ENCODE measurements around the gene DGUOK. TPM values are rescaled to one million over a fixed set of nuclear protein-coding genes. Genes with fewer than 3 reads are reported as not detected.

The DGUOK gene
- total RNA-seq, 1 experiment from 2014 or later = 78.7 TPM

DNA sequence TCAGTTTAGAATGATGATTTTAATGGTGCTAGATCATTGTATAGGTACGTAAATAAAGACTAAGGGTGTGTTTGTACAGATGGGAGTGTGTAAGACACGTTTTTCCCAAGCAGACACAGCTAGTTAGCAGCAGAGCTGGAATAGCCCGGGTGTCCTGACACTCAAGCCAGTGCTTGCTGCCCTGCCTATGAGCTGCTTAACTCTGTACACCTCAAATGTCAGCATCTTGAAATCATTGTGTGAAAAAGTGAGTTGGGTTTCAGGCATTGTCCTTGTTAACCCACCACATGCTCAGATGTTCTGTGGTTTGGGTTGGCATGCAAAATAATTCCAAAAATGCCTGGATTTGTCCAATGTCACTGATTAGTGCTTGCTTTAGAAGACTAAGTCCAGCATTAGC is 45.0 kb downstream of the DGUOK start:
- no peaks in the 10 kb centered on the region for H3K36me3 ChIP-seq (ENCODE audit: low read depth)
- no TSS peak for BruUV-seq (replicated peaks)
- ChIA-PET POLR2A (ENCODE audit: unreplicated experiment) (no interaction called here), CTCF (no interaction called here)
- H3K4me3 ChIP-seq = no peak overlapping the region
- no peak overlapping the region for H2AFZ ChIP-seq
- no peak overlapping the region for H3K27ac ChIP-seq
- no peaks in the 10 kb centered on the region for H3F3A ChIP-seq (ENCODE audit: insufficient read depth, low read depth)
- intact Hi-C loops (cut with micrococcal nuclease; ENCODE audit: unreplicated experiment) = no loop called here
- DNase-seq = no peak
- no peaks in the 10 kb centered on the region for H3K27me3 ChIP-seq (ENCODE audit: insufficient read depth, low read depth)
- H3K9me2 ChIP-seq (ENCODE audit: insufficient read depth) = no peaks in the 10 kb centered on the region
- TF ChIP-seq EZH2 (IDR thresholded peaks at IDR 0.05; ENCODE audit: low read depth) = no peak
- TF ChIP-seq, protein P1, sequence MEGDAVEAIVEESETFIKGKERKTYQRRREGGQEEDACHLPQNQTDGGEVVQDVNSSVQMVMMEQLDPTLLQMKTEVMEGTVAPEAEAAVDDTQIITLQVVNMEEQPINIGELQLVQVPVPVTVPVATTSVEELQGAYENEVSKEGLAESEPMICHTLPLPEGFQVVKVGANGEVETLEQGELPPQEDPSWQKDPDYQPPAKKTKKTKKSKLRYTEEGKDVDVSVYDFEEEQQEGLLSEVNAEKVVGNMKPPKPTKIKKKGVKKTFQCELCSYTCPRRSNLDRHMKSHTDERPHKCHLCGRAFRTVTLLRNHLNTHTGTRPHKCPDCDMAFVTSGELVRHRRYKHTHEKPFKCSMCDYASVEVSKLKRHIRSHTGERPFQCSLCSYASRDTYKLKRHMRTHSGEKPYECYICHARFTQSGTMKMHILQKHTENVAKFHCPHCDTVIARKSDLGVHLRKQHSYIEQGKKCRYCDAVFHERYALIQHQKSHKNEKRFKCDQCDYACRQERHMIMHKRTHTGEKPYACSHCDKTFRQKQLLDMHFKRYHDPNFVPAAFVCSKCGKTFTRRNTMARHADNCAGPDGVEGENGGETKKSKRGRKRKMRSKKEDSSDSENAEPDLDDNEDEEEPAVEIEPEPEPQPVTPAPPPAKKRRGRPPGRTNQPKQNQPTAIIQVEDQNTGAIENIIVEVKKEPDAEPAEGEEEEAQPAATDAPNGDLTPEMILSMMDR (conservative IDR thresholded peaks at IDR 0.05) = no peak
- H4K20me1 ChIP-seq (ENCODE audit: insufficient read depth) = no peaks in the 10 kb centered on the region
- H3K9me3 ChIP-seq (ENCODE audit: insufficient read depth, low read depth) = no peaks in the 10 kb centered on the region
- H3K4me2 ChIP-seq = no peak overlapping the region
- no peaks in the 10 kb centered on the region for H3K4me1 ChIP-seq (replicated peaks; ENCODE audit: insufficient read depth)
- no peaks in the 10 kb centered on the region for H3K79me2 ChIP-seq (ENCODE audit: low read depth)

DNA sequence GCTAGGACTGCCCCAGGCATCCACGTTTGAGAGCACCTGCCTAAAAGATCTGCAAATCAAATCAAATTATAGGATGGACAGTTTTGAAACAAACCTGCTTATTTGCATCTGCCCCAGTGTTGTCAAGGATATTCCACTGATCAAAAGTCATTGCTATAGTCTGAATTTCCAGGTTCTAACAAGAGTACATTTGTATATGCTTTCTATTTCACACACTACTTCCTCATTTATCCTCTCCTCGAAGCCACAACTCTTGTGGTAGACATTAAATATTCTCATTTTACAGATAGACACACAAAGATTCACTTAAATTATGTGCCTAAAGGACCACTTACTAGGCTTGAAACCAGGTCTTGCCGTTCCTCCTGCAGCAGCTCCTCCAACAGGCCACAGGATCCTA is 46.2 kb downstream of the DGUOK start:
- Histone ChIP-seq H3K9me3 (ENCODE audit: insufficient read depth, low read depth) (no peaks in the 10 kb centered on the region), H3K27ac (no peak overlapping the region), H3K9me2 (ENCODE audit: insufficient read depth) (no peaks in the 10 kb centered on the region), H3K27me3 (ENCODE audit: insufficient read depth, low read depth) (no peaks in the 10 kb centered on the region), H3K4me3 (no peak overlapping the region), H3F3A (ENCODE audit: insufficient read depth, low read depth) (no peaks in the 10 kb centered on the region), H3K4me1 (replicated peaks; ENCODE audit: insufficient read depth) (no peaks in the 10 kb centered on the region), H3K4me2 (no peak overlapping the region), H4K20me1 (ENCODE audit: insufficient read depth) (no peaks in the 10 kb centered on the region), H2AFZ (no peak overlapping the region), H3K36me3 (ENCODE audit: low read depth) (no peaks in the 10 kb centered on the region), H3K79me2 (ENCODE audit: low read depth) (no peaks in the 10 kb centered on the region)
- no TSS peak for BruUV-seq (replicated peaks)
- POLR2A ChIA-PET (ENCODE audit: unreplicated experiment) = interaction anchor here (0.6 kb wide), 1 partner anchor 403 kb away, joined by 3 read pairs; no protein-coding TSS in a partner anchor
- TF ChIP-seq, protein P1 (conservative IDR thresholded peaks at IDR 0.05) = no peak
- TF ChIP-seq EZH2 (IDR thresholded peaks at IDR 0.05; ENCODE audit: low read depth) = no peak
- CTCF ChIA-PET = no interaction called here
- intact Hi-C loops (cut with micrococcal nuclease; ENCODE audit: unreplicated experiment) = no loop called here
- DNase-seq = no peak

DNA sequence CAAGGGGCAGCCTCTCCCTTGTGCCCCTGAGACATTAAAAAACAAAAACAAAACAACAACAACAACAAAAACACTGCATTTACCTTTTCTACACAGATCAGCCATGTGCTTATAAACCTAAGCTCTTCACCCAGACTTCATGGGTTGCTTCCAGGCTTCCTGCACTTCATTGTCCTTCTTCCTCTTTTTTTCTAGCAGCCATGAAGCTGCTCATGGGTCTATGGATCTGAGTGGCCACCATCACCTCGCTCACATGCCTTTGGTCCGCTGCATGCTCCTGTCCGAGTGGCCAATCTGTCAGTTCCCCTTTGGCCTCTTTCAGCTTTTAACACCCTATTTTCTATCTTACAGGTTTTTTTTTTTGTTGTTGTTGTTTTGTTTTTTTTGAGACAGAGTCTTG is 49.1 kb downstream of the DGUOK start:
- peaks cover 20% of the 10 kb centered on the region for H3F3A ChIP-seq (ENCODE audit: insufficient read depth, low read depth)
- no TSS peak for BruUV-seq (replicated peaks)
- intact Hi-C loops (cut with micrococcal nuclease; ENCODE audit: unreplicated experiment) = no loop called here
- no peaks in the 10 kb centered on the region for H3K27me3 ChIP-seq (ENCODE audit: insufficient read depth, low read depth)
- no peaks in the 10 kb centered on the region for H3K79me2 ChIP-seq (ENCODE audit: low read depth)
- H4K20me1 ChIP-seq (ENCODE audit: insufficient read depth) = 0 out of 2 replicates have a peak, but pooled peaks cover 3% of the 10 kb centered on the region
- no peak overlapping the region for H2AFZ ChIP-seq
- H3K4me2 ChIP-seq = no peak overlapping the region
- TF ChIP-seq, protein P1 (conservative IDR thresholded peaks at IDR 0.05) = no peak
- TF ChIP-seq EZH2 (IDR thresholded peaks at IDR 0.05; ENCODE audit: low read depth) = no peak
- no peak overlapping the region for H3K4me3 ChIP-seq
- H3K9me3 ChIP-seq (ENCODE audit: insufficient read depth, low read depth) = peaks cover 7% of the 10 kb centered on the region; the same call in 1 of the 2 replicates
- no peak for DNase-seq
- CTCF ChIA-PET = no interaction called here
- POLR2A ChIA-PET (ENCODE audit: unreplicated experiment) = interaction anchor here (0.7 kb wide), 1 partner anchor 501 kb away, joined by 8 read pairs; no protein-coding TSS in a partner anchor
- no peaks in the 10 kb centered on the region for H3K9me2 ChIP-seq (ENCODE audit: insufficient read depth)
- no peak overlapping the region for H3K27ac ChIP-seq
- peaks cover 19% of the 10 kb centered on the region for H3K4me1 ChIP-seq (replicated peaks; ENCODE audit: insufficient read depth)
- no peaks in the 10 kb centered on the region for H3K36me3 ChIP-seq (ENCODE audit: low read depth)

Data from PC-9 (cell line).